Osteocyte (in vitro differentiated cells): ENCODE results near the gene KAZN. TPM values are rescaled to one million over a fixed set of nuclear protein-coding genes. Genes with fewer than 3 reads are reported as not detected.

ENCODE experiments used
- DNase-seq: peaks from one replicate; pipeline ENCODE4 v3.0.0; 2021; ENCODE audit warnings: mixed read lengths; ENCODE audit not compliant: unreplicated experiment; ENCODE audit errors: extremely low spot score
- H3K27ac Mint-ChIP-seq: one replicate; pipeline ENCODE4 v1.8.0; 2021; ENCODE audit warnings: mild to moderate bottlenecking, mixed read lengths; ENCODE audit not compliant: unreplicated experiment
- H3K27me3 Mint-ChIP-seq: one replicate; pipeline ENCODE4 v1.8.0; 2021; ENCODE audit warnings: mixed read lengths; ENCODE audit not compliant: unreplicated experiment
- H3K36me3 Mint-ChIP-seq: one replicate; pipeline ENCODE4 v1.8.0; 2021; ENCODE audit warnings: mixed read lengths; ENCODE audit not compliant: unreplicated experiment
- H3K4me1 Mint-ChIP-seq: one replicate; pipeline ENCODE4 v1.8.0; 2021; ENCODE audit warnings: mixed read lengths; ENCODE audit not compliant: unreplicated experiment
- H3K4me3 Mint-ChIP-seq: one replicate; pipeline ENCODE4 v1.8.0; 2021; ENCODE audit warnings: mild to moderate bottlenecking, moderate library complexity, mixed read lengths; ENCODE audit not compliant: unreplicated experiment
- H3K9me3 Mint-ChIP-seq: one replicate; pipeline ENCODE4 v1.8.0; 2021; ENCODE audit warnings: mixed read lengths; ENCODE audit not compliant: unreplicated experiment
- total RNA-seq: library from RNA; stranded (reverse); gene quantifications from 2 replicates; pipeline ENCODE4 v1.2.1, GENCODE V29; 2021
- TF ChIP-seq, protein P1 (sequence below): fragments of 200-600 bp; sonication (generic); IDR thresholded peaks from 2 replicates; pipeline ENCODE4 v1.5.0; 2021; ENCODE audit warnings: antibody characterized with exemption, mild to moderate bottlenecking, moderate library complexity

Gene KAZN
- total RNA-seq, 1 donor from 2014 or later, result 47.1 TPM

DNA sequence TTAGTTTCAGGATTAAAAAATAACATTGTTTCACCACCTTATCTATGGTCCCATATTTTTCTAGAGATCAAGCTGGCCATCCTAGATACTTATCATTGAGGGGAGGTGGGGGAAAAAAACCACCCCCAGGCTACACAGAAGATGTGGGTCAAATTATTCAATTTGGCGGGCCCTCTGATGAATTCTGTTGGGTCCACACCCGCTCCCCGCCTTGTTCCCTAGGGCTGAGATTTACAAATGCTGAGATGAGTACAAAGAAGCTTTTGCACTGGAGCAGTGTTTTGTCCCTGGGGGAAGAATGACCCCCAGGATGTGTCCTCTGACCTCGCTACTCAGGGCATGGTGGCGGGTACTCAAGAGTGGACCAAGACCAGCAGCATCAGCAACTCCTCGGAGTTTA, 308.2 kb downstream of the KAZN start:
- TF ChIP-seq, protein P1, sequence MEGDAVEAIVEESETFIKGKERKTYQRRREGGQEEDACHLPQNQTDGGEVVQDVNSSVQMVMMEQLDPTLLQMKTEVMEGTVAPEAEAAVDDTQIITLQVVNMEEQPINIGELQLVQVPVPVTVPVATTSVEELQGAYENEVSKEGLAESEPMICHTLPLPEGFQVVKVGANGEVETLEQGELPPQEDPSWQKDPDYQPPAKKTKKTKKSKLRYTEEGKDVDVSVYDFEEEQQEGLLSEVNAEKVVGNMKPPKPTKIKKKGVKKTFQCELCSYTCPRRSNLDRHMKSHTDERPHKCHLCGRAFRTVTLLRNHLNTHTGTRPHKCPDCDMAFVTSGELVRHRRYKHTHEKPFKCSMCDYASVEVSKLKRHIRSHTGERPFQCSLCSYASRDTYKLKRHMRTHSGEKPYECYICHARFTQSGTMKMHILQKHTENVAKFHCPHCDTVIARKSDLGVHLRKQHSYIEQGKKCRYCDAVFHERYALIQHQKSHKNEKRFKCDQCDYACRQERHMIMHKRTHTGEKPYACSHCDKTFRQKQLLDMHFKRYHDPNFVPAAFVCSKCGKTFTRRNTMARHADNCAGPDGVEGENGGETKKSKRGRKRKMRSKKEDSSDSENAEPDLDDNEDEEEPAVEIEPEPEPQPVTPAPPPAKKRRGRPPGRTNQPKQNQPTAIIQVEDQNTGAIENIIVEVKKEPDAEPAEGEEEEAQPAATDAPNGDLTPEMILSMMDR, result no peak
- Mint-ChIP-seq H3K27ac (no peak overlapping the region), H3K4me1 (peaks cover 21% of the 10 kb centered on the region), H3K9me3 (no peaks in the 10 kb centered on the region), H3K4me3 (no peak overlapping the region), H3K27me3 (no peaks in the 10 kb centered on the region), H3K36me3 (no peaks in the 10 kb centered on the region)
- DNase-seq, result no peak

DNA sequence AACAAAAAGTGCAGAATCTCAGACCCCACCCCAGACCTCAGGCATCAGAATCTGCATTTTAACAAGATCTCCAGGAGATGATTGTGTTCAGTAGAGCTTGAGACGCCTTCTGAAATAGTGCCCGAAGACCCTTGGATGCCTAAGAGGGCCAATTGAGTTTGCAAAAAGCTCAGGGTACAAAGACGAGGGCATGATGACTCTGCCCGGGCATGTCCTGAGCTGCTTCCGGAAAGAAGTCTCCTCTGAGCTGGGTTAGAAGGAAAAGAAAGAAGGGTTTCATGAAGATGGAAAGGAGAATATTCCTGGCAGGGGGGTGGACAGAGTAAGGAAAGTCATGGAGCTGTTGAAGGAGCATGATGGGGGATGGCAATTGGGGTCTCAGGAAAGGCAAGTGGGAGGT, 308.9 kb downstream of the KAZN start:
- Mint-ChIP-seq H3K4me3 (no peak overlapping the region), H3K27ac (no peak overlapping the region), H3K27me3 (no peaks in the 10 kb centered on the region), H3K36me3 (no peaks in the 10 kb centered on the region), H3K9me3 (no peaks in the 10 kb centered on the region), H3K4me1 (peaks cover 23% of the 10 kb centered on the region)
- DNase-seq, result no peak
- TF ChIP-seq, protein P1, result no peak

DNA sequence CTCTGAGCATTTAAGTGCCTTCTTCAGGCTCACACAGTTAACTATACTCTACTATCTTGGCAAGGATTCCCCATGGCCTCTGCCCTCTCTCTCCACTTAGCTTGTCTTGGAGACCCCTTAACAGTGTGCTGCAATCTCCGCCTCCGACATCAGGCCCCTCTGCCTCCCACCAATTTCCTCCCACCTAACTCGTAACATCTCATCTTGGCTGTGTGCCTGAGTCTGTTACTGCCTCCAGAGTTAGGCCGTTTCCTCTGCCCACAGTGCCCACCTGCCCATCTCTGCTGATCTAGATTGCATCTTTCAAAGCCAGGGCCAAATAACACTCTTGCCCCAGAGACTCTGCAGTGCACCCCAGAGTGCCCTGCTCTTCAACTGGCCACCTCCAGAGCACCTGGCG, 310.8 kb downstream of the KAZN start:
- H3K4me3 Mint-ChIP-seq, result no peak overlapping the region
- H3K27me3 Mint-ChIP-seq, result no peaks in the 10 kb centered on the region
- no peaks in the 10 kb centered on the region for H3K9me3 Mint-ChIP-seq
- no peak for DNase-seq
- H3K4me1 Mint-ChIP-seq, result peaks cover 38% of the 10 kb centered on the region
- TF ChIP-seq, protein P1, result no peak
- H3K36me3 Mint-ChIP-seq, result no peaks in the 10 kb centered on the region
- H3K27ac Mint-ChIP-seq, result no peak overlapping the region

DNA sequence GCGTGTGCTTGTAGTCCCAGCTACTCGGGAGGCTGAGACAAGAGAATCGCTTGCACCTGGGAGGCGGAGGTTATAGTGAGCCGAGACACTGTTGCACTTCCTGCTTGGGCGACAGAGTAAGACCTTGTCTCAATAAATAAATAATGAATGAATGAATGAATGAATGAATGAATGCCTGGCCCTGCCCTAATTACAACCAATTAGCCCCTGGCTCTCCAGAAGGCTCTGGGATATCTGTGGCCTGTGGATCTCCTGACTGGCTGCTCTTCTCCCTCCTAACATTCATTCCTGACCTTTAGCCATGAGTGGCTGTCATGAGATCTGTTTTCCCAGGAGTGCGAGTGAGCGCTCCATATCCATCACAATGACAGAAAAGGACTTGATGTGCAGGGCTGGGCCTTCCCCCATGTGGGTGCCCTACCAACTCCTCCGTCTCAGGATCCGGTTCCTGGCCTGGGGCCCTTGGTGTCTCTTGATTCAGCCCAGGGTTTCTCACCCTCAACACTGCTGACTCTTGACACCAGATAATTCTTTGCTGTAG, 311.5 kb downstream of the KAZN start:
- no peak for DNase-seq
- Mint-ChIP-seq H3K4me1 (peaks cover 39% of the 10 kb centered on the region), H3K36me3 (no peaks in the 10 kb centered on the region), H3K27me3 (no peaks in the 10 kb centered on the region), H3K4me3 (no peak overlapping the region), H3K9me3 (no peaks in the 10 kb centered on the region), H3K27ac (no peak overlapping the region)
- TF ChIP-seq, protein P1, result no peak

DNA sequence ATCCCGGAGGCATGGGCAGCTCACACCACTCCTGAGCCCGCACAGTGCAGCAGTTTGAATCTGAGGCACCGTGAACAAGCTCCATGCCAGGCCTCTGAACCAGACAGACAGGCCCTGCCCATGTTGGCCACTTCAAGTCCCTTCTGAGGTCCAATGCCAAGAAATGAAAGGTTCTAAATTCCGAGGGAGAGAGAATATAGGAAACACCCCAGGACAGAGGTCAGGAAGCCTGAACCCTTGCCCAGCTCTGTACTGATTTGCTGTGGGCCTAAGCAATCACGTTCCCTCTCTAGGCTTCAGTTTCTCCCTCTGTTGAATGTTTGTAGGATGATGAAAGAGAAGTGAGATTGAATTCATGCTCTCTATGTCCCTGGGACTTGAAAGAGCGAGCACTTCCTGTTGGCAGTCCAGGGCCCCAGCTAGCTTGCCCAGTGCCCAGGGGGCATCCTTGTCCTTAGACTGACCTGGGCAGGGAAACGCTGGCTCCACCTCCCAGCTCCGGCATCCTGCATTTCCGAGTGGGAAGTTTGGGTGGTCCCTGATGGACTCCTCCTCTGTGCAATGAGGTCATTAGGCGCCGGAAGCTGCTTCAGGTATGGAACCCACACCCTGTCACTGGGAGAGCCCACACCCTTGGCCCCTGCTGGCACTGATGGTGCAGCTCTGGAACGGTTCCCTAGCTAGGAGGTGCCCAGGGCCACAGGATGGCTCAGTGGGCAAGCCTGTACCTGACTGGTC, 312.7 kb downstream of the KAZN start:
- no peaks in the 10 kb centered on the region for H3K9me3 Mint-ChIP-seq
- no peaks in the 10 kb centered on the region for H3K27me3 Mint-ChIP-seq
- peaks cover 40% of the 10 kb centered on the region for H3K4me1 Mint-ChIP-seq
- no peak overlapping the region for H3K4me3 Mint-ChIP-seq
- TF ChIP-seq, protein P1, result no peak
- peak overlapping the region; percentile 71 for H3K27ac Mint-ChIP-seq
- no peak for DNase-seq
- H3K36me3 Mint-ChIP-seq, result no peaks in the 10 kb centered on the region
